Activated CD4-positive, alpha-beta T cell treated with anti-CD3 and anti-CD28 coated beads for 24 hours (primary cell): ENCODE data around the gene RUVBL2.
"Not testable (repeated sequence)": the region's sequence is repeated elsewhere in the genome, so short reads cannot be mapped to it uniquely, and the experiment has no call there.

Experiments
- DNase-seq, 2 donors: peaks; one replicate each; pipeline ENCODE4 v3.0.0-alpha.2; 2020; ENCODE audit warnings: low read depth in 2 of 2

The RUVBL2 gene

GRCh38 chr19:49018388-49019241 lies 24.9 kb downstream of the RUVBL2 start:
- not testable (repeated sequence) for DNase-seq

DNA sequence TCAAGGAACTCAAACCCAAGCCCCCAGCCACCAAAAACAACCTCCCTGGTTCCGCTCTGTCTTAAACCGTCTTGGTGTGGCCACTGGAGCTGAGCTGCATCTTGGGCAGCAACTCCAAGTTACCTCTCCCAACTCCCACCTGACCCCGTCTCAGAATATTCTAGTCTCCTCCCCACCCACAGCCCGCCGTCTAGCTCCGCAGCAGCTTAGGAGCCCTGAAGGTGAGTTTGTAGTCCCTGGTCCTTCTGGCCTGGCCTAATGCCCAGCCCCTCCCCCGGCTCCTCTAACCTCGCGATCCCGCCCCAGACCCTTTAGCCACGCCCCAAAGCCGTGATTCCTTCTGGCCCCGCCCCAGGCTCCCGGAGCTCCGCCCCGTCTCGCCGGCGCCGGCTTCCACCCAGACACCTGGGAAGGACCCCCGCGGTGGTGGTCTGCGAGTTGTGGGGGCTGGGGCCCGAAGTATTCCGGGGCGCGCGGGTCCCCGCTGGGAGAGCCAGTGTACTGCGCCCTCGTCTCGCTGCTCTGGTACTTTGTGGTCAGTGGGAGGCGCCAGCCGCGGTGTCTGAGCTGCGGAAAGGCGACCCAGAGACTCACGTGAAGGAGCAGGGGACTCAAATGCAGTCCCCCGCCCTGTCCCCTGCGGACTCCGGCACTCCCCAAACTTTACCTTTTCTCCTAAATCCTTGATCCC lies 25.7 kb downstream of the RUVBL2 start:
- DNase-seq = peak; percentile 43 to 59

DNA sequence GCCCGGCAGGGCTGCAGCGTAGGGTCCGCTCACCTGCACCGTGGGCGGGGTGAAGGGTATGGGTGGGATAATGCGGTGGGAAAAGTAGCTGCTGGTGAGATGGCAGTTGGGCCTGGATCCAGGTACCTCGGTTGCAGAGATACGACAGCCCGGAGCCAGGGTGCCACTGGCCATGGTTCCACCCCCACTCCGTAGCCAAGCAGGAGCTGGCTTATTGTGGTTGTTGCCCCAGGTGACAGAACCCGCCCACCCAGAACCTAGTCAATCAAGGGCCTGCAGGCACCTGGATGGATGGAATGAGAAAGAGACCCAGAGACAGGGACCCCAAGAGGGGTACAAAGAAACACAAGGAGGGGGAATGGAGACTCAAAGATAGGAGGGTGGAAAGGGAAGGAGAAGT lies 26.7 kb downstream of the RUVBL2 start:
- no peak for DNase-seq

DNA sequence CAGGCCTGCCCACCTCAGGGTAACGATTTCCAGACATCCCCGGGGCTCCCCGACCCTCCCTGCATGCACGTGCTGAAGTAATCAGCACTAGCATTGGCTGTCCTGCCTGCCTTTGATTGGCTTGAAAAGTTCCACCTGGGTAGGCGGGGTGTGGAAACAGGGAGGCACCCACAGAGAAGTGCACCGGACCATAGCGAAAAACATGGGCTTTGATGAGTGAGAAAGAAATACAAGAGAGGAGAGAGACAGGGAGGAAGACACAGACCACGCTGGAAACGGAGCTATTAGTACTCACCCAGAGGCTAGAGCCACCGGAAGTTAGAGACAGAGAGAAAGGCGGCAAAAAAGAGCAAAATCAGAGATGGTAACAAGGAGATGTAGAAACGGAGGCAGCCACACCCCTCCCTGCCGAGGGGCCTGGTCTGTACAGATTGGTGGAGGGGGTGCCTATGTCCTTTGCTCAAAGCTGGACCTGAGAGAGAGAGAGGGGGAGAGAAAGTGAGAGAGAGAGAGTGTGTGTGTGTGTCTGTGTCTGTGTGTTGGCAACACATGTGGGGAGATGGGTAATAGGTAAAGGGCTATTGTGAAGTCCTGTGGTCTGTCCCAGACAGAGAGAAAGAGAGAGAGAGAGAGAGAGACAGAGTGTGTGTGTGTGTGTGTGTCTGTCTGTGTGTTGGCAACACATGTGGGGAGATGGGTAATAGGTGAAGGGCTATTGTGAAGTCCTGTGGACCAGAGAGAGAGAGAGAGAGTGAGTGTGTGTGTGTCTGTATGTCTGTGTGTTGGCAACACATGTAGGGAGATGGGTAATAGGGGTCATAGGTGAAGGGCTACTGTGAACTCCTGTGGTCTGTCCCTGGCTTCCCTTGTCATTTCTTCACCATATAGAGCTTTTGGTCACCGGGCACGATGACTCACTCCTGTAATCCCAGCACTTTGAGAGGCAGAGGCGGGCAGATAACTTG lies 27.5 kb downstream of the RUVBL2 start:
- no peak for DNase-seq

DNA sequence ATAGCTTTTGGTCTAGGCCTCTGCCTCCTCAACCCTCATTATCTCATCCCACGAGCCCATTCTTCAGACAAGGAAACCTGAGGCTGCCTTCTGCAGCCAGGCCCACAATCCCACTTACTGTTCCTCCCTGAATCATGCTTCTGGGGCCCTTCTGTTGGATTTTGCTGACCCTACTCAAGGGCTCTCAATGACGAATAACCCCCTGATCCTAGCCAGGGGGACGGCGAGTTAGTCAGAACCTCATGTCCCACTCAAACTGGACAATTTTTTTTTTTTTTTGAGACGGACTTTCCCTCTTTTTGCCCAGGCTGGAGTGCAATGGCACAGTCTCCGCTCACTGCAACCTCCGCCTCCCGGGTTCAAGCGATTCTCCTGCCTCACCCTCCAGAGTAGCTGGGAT lies 28.4 kb downstream of the RUVBL2 start:
- no peak for DNase-seq

DNA sequence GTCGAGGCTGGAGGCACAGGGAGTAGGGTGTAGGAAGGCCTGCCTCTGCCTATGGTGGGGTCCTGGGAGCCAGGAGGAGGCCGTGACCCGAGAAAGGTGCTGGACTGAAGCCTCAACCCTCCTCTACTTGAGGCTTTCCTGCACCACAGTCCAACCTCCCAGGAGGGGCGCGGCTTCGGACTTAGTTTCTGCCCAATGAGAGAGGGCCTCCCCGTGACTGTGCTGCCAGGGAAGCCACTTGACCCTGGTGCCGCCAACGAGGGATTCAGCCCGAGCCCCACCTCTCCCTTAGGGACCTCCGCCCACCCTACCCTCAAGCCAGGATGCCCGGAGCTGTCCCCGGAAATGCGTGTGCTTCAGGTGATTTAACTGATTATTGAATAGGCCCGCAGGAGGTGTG lies 30.5 kb downstream of the RUVBL2 start, which contains the start of gene CGB3:
Gene CGB3 (minus strand): TSS at position 101 of the 400 bp plus-strand sequence. CDS start 362 bp downstream, outside the sequence.
- DNase-seq = not testable (repeated sequence)

GRCh38 chr19:49025088-49025487 lies 31.4 kb downstream of the RUVBL2 start:
- not testable (repeated sequence) for DNase-seq

DNA sequence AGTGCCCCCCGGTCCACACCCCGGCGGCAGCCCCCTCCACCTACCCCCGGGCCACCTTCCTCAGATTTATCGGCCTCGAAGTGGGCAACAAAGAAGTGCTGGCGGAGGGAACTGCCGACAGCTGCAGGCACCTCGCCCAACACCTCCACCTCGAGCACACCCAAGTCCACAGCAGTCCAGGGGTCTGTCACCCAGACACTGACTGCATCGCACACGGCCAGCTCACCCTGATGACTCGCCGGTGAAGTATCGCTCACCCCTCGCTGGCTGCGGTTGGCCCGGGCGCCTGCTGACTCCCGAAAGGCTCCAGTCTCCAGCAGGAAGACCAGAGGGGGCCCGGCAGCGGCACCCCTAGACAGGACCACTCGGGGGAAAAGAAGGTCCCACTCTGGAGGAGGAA lies 31.9 kb downstream of the RUVBL2 start:
- DNase-seq = not testable (repeated sequence)

- DNase-seq = not testable (repeated sequence)
Observed at GRCh38 chr19:49028686-49029085, 35.0 kb downstream of the RUVBL2 start.

DNA sequence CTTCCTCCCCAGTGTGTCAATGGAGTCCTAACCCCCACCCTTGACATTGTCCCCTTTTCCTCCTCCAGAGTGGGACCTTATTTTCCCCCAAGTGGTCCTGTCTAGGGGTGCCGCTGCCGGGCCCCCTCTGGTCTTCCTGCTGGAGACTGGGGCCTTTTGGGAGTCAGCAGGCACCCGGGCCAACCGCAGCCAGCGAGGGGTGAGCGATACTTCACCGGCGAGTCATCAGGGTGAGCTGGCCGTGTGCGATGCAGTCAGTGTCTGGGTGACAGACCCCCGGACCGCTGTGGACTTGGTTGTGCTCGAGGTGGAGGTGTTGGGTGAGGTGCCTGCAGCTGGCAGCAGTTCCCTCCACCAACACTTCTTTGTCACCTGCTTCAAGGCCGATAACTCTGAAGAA lies 36.1 kb downstream of the RUVBL2 start:
- DNase-seq = not testable (repeated sequence)

GRCh38 chr19:49030323-49030722 lies 36.6 kb downstream of the RUVBL2 start:
- not testable (repeated sequence) for DNase-seq

DNA sequence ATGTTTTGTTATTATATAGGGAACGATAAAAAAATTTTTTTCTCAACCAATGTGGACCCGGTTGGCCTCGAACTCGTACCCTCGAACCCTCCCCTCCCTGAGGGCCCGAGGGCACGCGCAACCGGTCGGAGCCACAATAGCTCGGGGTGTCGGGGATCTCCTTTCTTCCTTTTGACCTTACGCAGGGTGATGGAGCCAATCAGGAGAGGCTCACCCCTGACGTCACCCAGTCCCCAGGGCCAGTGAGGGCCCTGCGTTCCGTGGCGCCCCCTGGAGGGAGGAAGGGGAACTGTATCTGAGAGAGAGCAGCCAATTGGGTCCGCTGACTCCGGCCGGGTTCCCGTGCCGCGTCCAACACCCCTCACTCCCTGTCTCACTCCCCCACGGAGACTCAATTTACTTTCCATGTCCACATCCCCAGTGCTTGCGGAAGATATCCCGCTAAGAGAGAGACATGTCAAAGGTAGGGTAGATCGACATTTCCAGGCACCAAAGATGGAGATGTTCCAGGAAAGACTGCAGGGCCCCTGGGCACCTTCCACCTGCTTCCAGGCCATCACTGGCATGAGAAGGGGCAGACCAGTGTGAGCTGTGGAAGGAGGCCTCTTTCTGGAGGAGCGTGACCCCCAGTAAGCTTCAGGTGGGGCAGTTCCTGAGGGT lies 38.1 kb downstream of the RUVBL2 start, which contains the start of gene CGB2:
Gene CGB2 (plus strand): TSS at position 249 of the 660 bp plus-strand sequence. CDS start 206 bp downstream, at position 455.
- DNase-seq = peak; percentile 58 to 73

GRCh38 chr19:49036815-49037214 lies 43.1 kb downstream of the RUVBL2 start, which contains the start of gene CGB1:
Gene CGB1 (minus strand): TSS chr19:49036895. CDS start chr19:49036711, 184 bp downstream.
- DNase-seq = peak in 1 of 2 donors; percentile 37

DNA sequence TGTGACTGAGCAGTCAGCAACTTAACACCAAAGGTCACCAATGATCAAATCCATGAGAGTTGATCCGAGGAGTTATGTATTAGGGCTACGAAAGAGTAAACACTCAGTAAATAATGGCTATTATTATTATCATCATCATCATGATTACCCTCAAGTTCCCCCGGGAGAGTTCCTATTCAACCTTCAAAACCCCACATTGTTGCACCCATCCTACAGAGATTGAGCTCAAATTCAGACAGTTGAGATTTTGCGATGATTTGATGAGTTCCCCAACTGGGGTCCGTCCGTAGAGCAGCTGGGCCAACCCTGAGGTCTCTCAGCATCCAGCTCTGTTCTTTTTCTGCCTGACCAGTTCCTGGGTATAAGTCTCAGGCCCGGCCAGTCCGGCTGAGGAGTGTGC lies 44.4 kb downstream of the RUVBL2 start:
- DNase-seq = not testable (repeated sequence)

DNA sequence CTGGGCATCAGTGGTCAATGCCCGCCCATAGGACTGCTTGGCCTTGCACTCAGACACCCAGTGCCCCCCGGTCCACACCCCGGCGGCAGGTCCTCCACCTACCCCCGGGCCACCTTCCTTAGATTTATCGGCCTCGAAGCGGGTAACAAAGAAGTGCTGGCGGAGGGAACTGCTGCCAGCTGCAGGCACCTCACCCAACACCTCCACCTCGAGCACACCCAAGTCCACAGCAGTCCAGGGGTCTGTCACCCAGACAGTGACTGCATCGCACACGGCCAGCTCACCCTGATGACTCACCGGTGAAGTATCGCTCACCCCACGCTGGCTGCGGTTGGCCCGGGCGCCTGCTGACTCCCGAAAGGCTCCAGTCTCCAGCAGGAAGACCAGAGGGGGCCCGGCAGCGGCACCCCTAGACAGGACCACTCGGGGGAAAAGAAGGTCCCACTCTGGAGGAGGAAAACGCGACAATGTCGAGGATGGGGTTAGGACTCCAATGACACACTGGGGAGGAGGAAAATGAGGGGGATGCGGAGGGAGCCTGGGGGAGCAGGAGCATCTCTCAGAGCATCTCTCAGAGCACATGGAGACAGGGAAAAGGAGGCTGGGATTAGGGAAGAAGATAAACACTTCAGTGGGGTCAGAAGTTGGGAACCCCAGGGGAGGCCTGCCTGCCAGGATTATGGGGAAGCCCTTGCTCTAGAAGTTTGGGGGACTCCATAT lies 45.0 kb downstream of the RUVBL2 start:
- DNase-seq = not testable (repeated sequence)

GRCh38 chr19:49039736-49040135 lies 46.0 kb downstream of the RUVBL2 start:
- not testable (repeated sequence) for DNase-seq

- DNase-seq = no peak
Observed at GRCh38 chr19:49042177-49042576, 48.5 kb downstream of the RUVBL2 start.

GRCh38 chr19:49042666-49043065 lies 49.0 kb downstream of the RUVBL2 start:
- DNase-seq = not testable (repeated sequence)

DNA sequence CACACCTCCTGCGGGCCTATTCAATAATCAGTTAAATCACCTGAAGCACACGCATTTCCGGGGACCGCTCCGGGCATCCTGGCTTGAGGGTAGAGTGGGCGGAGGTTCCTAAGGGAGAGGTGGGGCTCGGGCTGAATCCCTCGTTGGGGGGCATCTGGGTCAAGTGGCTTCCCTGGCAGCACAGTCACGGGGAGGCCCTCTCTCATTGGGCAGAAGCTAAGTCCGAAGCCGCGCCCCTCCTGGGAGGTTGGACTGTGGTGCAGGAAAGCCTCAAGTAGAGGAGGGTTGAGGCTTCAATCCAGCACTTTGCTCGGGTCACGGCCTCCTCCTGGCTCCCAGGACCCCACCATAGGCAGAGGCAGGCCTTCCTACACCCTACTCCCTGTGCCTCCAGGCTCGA lies 49.9 kb downstream of the RUVBL2 start, which contains the start of gene CGB5:
Gene CGB5 (plus strand): TSS at position 301 of the 400 bp plus-strand sequence. CDS start 362 bp downstream, outside the sequence.
- DNase-seq = not testable (repeated sequence)

GRCh38 chr19:49049011-49049410 lies 55.3 kb downstream of the RUVBL2 start, which contains the start of gene CGB8:
Gene CGB8 (minus strand): TSS chr19:49049111. CDS start chr19:49048739, 372 bp downstream.
- not testable (repeated sequence) for DNase-seq
